ENCODE data around the gene DLG4. TPM values are rescaled to one million over a fixed set of nuclear protein-coding genes. Genes with fewer than 3 reads are reported as not detected.

The DLG4 gene
- total RNA-seq, 1 experiment from 2014 or later = 59.7 TPM

GRCh38 chr17:7254511-7254910 lies 34.9 kb upstream of the DLG4 start:
- CTCF ChIA-PET = no interaction called here
- Mint-ChIP-seq H3K4me1 (peaks cover 21% of the 10 kb centered on the region), H3K36me3 (peaks cover 34% of the 10 kb centered on the region)

DNA sequence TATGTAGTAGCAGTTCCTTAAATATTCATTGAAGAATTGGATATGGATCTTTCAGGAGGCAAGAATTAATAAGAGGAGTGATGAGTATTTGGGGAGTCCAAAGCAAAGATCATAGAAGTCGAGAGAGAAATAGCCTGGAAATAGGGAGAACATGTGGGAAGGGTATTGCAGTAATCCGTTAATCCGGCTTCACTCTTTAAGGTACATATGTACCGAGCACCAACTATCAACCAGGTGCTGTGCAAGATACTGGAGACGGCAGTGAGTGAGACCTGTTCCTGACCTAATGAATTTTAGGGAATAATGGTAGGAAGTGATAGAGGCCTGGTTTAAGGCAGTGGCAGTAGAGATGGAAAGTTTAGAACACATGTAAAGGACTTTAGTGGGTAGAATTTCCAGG lies 33.4 kb upstream of the DLG4 start:
- DNase-seq (ENCODE audit: low spot score) = no peak
- ATAC-seq = no peak
- Mint-ChIP-seq H3K9me3 (no peaks in the 10 kb centered on the region), H3K4me3 (peak overlapping the region; percentile 92), H3K27me3 (ENCODE audit: low read depth) (no peaks in the 10 kb centered on the region), H3K27ac (peak overlapping the region; percentile 100), H3K4me1 (peaks cover 24% of the 10 kb centered on the region), H3K36me3 (peaks cover 30% of the 10 kb centered on the region)
- TF ChIP-seq PRDM15 (CRISPR knock-in tag; IDR thresholded peaks at IDR 0.05) = no peak
- no peak for TF ChIP-seq MYBL2 (CRISPR knock-in tag; IDR thresholded peaks at IDR 0.05)
- TF ChIP-seq, protein P1, sequence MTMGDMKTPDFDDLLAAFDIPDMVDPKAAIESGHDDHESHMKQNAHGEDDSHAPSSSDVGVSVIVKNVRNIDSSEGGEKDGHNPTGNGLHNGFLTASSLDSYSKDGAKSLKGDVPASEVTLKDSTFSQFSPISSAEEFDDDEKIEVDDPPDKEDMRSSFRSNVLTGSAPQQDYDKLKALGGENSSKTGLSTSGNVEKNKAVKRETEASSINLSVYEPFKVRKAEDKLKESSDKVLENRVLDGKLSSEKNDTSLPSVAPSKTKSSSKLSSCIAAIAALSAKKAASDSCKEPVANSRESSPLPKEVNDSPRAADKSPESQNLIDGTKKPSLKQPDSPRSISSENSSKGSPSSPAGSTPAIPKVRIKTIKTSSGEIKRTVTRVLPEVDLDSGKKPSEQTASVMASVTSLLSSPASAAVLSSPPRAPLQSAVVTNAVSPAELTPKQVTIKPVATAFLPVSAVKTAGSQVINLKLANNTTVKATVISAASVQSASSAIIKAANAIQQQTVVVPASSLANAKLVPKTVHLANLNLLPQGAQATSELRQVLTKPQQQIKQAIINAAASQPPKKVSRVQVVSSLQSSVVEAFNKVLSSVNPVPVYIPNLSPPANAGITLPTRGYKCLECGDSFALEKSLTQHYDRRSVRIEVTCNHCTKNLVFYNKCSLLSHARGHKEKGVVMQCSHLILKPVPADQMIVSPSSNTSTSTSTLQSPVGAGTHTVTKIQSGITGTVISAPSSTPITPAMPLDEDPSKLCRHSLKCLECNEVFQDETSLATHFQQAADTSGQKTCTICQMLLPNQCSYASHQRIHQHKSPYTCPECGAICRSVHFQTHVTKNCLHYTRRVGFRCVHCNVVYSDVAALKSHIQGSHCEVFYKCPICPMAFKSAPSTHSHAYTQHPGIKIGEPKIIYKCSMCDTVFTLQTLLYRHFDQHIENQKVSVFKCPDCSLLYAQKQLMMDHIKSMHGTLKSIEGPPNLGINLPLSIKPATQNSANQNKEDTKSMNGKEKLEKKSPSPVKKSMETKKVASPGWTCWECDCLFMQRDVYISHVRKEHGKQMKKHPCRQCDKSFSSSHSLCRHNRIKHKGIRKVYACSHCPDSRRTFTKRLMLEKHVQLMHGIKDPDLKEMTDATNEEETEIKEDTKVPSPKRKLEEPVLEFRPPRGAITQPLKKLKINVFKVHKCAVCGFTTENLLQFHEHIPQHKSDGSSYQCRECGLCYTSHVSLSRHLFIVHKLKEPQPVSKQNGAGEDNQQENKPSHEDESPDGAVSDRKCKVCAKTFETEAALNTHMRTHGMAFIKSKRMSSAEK (CRISPR knock-in tag; IDR thresholded peaks at IDR 0.05; ENCODE audit: borderline replicate concordance) = no peak
- no peak for TF ChIP-seq FOXP1 (CRISPR knock-in tag; IDR thresholded peaks at IDR 0.05; ENCODE audit: borderline replicate concordance)
- TF ChIP-seq MLX (CRISPR knock-in tag; IDR thresholded peaks at IDR 0.05) = no peak
- TF ChIP-seq, protein P2, sequence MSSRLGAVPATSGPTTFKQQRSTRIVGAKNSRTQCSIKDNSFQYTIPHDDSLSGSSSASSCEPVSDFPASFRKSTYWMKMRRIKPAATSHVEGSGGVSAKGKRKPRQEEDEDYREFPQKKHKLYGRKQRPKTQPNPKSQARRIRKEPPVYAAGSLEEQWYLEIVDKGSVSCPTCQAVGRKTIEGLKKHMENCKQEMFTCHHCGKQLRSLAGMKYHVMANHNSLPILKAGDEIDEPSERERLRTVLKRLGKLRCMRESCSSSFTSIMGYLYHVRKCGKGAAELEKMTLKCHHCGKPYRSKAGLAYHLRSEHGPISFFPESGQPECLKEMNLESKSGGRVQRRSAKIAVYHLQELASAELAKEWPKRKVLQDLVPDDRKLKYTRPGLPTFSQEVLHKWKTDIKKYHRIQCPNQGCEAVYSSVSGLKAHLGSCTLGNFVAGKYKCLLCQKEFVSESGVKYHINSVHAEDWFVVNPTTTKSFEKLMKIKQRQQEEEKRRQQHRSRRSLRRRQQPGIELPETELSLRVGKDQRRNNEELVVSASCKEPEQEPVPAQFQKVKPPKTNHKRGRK (CRISPR knock-in tag; IDR thresholded peaks at IDR 0.05; ENCODE audit: borderline replicate concordance) = no peak
- no peak for TF ChIP-seq TEAD1 (CRISPR knock-in tag; IDR thresholded peaks at IDR 0.05)
- ChIA-PET CTCF (no interaction called here), POLR2A (no interaction called here)

More at GRCh38 chr17:7254511-7254910, 34.9 kb upstream of the DLG4 start:
- no peak for TF ChIP-seq HMGA2 (CRISPR knock-in tag; IDR thresholded peaks at IDR 0.05)
- Mint-ChIP-seq H3K27me3 (ENCODE audit: low read depth) (no peaks in the 10 kb centered on the region), H3K4me3 (no peak overlapping the region), H3K27ac (no peak overlapping the region), H3K9me3 (no peaks in the 10 kb centered on the region)
- ATAC-seq (no peak), DNase-seq (ENCODE audit: low spot score) (no peak)
- POLR2A ChIA-PET = interaction anchor here (0.7 kb wide), 1 partner anchor 47 kb away, joined by 4 read pairs; no protein-coding TSS in a partner anchor

DNA sequence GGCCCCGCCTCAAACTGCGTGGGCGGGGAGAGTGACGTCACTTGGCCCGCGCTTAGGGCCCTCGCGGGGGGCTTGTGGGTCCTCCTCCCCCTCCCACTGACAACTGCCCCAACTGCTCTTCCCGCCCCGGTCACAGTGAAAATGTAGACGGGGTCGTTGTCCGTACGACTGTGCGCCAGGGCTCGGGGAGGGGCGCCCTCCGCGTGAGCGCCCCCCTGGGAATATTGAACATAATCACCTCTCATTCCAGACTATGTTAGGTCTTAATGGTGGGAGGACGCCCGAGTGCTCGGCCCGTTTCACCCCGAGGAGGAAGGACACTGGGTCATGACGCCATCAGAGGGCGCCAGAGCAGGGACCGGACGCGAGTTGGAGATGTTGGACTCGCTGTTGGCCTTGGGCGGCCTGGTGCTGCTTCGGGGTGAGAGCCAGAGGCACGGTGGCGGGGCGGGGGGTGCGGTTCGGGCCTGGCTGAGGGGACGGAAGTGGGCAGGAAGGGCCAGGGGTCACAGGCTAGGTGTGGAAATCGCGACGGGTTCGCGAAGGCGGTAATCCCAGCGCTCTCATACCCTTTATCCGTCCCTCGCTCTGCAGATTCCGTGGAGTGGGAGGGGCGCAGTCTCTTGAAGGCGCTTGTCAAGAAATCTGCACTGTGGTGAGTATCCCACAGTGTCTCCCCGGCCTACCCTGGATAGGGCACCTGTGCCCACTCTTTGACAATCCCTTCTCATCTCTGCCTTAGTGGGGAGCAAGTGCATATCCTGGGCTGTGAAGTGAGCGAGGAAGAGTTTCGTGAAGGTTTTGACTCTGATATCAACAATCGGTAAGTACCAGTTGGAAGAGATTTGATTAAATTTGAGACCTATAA lies 32.8 kb upstream of the DLG4 start, which contains the start of gene ELP5:
Gene ELP5, plus strand, starts transcription at position 40 of the 868 bp plus-strand sequence. Its CDS starts 336 bp downstream, at position 376.
- peak within 1 kb of the TSS; percentile 92 for H3K4me3 Mint-ChIP-seq
- DNase-seq (ENCODE audit: low spot score) = peak; percentile 96
- POLR2A ChIA-PET = interaction anchor here (1.2 to 1.4 kb wide), 2 partner anchors 10 to 12 kb away, joined by 5 to 8 read pairs; partner anchors contain the start of genes GABARAP and PHF23
- peaks cover 24% of the 10 kb centered on the region for H3K4me1 Mint-ChIP-seq
- CTCF ChIA-PET = no interaction called here
- H3K36me3 Mint-ChIP-seq = peaks cover 30% of the 10 kb centered on the region
- H3K27ac Mint-ChIP-seq = peak within 1 kb of the TSS; percentile 100
- H3K27me3 Mint-ChIP-seq (ENCODE audit: low read depth) = no peaks in the 10 kb centered on the region
- no peaks in the 10 kb centered on the region for H3K9me3 Mint-ChIP-seq
- peak; percentile 62 for ATAC-seq
- TF ChIP-seq FOXJ3 (CRISPR knock-in tag; IDR thresholded peaks at IDR 0.05; ENCODE audit: borderline replicate concordance) = no peak
- TF ChIP-seq FOXK1 (CRISPR knock-in tag; IDR thresholded peaks at IDR 0.05) = peak; percentile 92
- TF ChIP-seq MLX (CRISPR knock-in tag; IDR thresholded peaks at IDR 0.05) = no peak
- TF ChIP-seq, protein P3, sequence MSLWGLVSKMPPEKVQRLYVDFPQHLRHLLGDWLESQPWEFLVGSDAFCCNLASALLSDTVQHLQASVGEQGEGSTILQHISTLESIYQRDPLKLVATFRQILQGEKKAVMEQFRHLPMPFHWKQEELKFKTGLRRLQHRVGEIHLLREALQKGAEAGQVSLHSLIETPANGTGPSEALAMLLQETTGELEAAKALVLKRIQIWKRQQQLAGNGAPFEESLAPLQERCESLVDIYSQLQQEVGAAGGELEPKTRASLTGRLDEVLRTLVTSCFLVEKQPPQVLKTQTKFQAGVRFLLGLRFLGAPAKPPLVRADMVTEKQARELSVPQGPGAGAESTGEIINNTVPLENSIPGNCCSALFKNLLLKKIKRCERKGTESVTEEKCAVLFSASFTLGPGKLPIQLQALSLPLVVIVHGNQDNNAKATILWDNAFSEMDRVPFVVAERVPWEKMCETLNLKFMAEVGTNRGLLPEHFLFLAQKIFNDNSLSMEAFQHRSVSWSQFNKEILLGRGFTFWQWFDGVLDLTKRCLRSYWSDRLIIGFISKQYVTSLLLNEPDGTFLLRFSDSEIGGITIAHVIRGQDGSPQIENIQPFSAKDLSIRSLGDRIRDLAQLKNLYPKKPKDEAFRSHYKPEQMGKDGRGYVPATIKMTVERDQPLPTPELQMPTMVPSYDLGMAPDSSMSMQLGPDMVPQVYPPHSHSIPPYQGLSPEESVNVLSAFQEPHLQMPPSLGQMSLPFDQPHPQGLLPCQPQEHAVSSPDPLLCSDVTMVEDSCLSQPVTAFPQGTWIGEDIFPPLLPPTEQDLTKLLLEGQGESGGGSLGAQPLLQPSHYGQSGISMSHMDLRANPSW (CRISPR knock-in tag; conservative IDR thresholded peaks at IDR 0.05; ENCODE audit: low read depth) = no peak
- no peak for TF ChIP-seq ZNF121 (CRISPR knock-in tag; IDR thresholded peaks at IDR 0.05)
- peak; percentile 94 for TF ChIP-seq CREM (CRISPR knock-in tag; IDR thresholded peaks at IDR 0.05)
